Measurements from ENCODE around the gene TEX2.
A peak's percentile ranks its signal among the peaks of the same experiment; 100 is the strongest.

The TEX2 gene

DNA sequence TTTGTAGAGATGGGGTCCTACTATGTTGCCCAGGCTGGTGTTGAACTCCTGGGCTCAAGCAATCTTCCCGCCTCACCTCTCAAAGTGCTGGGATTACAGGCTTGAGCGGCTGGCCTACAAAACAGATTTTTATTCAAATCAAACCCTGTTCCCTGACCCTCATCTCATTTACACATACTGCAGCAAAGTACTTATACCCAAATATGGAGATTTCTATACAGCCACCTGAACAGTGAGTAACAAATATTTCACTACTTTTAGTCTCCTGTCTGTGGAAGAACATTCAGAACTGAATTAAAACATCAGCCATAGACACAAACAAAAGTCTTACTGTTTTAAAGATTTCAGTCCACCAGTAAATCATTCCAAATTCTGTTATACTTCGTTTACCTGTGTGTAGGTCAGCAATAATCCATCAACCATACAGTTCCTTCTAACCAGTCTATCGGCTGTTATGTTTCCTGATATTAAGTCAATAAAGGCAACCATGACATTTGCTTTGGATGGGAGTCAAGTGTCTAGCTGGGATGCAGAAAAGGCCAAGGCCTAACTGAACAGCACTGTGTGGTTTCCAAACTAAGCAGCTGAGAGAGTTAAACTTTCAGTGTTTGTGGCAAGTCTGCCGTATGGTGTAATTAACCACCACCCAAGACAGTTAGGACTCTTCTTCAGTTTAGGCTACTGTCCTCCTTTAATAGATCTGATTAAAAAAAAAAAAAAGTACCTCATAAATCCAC lies 155.4 kb downstream of the TEX2 start:
- peak in 1 of 2 experiments; percentile 70 for DNase-seq (ENCODE audit: low read depth in 1 of 2, low spot score in 1 of 2)
- TF ChIP-seq, protein P1, sequence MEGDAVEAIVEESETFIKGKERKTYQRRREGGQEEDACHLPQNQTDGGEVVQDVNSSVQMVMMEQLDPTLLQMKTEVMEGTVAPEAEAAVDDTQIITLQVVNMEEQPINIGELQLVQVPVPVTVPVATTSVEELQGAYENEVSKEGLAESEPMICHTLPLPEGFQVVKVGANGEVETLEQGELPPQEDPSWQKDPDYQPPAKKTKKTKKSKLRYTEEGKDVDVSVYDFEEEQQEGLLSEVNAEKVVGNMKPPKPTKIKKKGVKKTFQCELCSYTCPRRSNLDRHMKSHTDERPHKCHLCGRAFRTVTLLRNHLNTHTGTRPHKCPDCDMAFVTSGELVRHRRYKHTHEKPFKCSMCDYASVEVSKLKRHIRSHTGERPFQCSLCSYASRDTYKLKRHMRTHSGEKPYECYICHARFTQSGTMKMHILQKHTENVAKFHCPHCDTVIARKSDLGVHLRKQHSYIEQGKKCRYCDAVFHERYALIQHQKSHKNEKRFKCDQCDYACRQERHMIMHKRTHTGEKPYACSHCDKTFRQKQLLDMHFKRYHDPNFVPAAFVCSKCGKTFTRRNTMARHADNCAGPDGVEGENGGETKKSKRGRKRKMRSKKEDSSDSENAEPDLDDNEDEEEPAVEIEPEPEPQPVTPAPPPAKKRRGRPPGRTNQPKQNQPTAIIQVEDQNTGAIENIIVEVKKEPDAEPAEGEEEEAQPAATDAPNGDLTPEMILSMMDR (IDR thresholded peaks at IDR 0.05; ENCODE audit: insufficient read depth, low read length): no peak
- TF ChIP-seq GABPA (IDR thresholded peaks at IDR 0.05; ENCODE audit: low read depth) (no peak), POLR2AphosphoS5 (IDR thresholded peaks at IDR 0.05; ENCODE audit: low read depth) (no peak; the same call in 1 of the 2 replicates), SPI1 (IDR thresholded peaks at IDR 0.05; ENCODE audit: borderline replicate concordance, low read depth) (no peak)
- TF ChIP-seq, protein P2, sequence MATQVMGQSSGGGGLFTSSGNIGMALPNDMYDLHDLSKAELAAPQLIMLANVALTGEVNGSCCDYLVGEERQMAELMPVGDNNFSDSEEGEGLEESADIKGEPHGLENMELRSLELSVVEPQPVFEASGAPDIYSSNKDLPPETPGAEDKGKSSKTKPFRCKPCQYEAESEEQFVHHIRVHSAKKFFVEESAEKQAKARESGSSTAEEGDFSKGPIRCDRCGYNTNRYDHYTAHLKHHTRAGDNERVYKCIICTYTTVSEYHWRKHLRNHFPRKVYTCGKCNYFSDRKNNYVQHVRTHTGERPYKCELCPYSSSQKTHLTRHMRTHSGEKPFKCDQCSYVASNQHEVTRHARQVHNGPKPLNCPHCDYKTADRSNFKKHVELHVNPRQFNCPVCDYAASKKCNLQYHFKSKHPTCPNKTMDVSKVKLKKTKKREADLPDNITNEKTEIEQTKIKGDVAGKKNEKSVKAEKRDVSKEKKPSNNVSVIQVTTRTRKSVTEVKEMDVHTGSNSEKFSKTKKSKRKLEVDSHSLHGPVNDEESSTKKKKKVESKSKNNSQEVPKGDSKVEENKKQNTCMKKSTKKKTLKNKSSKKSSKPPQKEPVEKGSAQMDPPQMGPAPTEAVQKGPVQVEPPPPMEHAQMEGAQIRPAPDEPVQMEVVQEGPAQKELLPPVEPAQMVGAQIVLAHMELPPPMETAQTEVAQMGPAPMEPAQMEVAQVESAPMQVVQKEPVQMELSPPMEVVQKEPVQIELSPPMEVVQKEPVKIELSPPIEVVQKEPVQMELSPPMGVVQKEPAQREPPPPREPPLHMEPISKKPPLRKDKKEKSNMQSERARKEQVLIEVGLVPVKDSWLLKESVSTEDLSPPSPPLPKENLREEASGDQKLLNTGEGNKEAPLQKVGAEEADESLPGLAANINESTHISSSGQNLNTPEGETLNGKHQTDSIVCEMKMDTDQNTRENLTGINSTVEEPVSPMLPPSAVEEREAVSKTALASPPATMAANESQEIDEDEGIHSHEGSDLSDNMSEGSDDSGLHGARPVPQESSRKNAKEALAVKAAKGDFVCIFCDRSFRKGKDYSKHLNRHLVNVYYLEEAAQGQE (IDR thresholded peaks at IDR 0.05; ENCODE audit: insufficient replicate concordance, low read depth): no peak
- Histone ChIP-seq H3K27ac (replicated peaks) (peak overlapping the region; percentile 71), H3K4me3 (replicated peaks; ENCODE audit: insufficient read depth, low read length) (no peak overlapping the region), H3K27me3 (ENCODE audit: insufficient read depth, poor library complexity, severe bottlenecking) (no peaks in the 10 kb centered on the region)

DNA sequence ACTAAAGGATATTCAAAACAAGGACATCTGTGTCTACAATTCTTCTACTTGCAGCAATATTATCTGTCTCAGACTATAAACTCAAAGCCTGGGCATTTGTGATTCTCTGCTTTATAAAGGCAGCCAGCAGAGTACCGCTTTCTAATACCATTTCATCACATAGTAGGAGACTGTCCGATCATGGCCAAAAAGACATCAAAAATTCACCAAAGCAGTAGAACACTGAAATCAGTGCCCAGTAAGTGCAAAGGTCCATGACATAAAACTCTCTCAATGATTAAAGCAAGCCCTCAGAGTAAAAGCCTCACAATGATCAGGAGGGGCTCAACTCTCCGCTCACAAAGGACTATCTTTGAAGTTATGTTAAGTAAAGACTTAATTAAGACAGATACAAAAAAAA lies 156.1 kb downstream of the TEX2 start:
- no peaks in the 10 kb centered on the region for H3K27me3 ChIP-seq (ENCODE audit: insufficient read depth, poor library complexity, severe bottlenecking)

More for the DNA sequence above, 156.1 kb downstream of the TEX2 start:
- H3K4me3 ChIP-seq (replicated peaks; ENCODE audit: insufficient read depth, low read length): no peak overlapping the region
- no peak for DNase-seq (ENCODE audit: low read depth in 1 of 2, low spot score in 1 of 2)
- H3K27ac ChIP-seq (replicated peaks): peak overlapping the region; percentile 71
- TF ChIP-seq SPI1 (IDR thresholded peaks at IDR 0.05; ENCODE audit: borderline replicate concordance, low read depth): no peak
- TF ChIP-seq GABPA (IDR thresholded peaks at IDR 0.05; ENCODE audit: low read depth): no peak
- TF ChIP-seq, protein P2 (IDR thresholded peaks at IDR 0.05; ENCODE audit: insufficient replicate concordance, low read depth): no peak
- TF ChIP-seq, protein P1 (IDR thresholded peaks at IDR 0.05; ENCODE audit: insufficient read depth, low read length): no peak
- TF ChIP-seq POLR2AphosphoS5 (IDR thresholded peaks at IDR 0.05; ENCODE audit: low read depth): no peak

All from HL-60 (cell line).